ENCODE results near the gene PSKH1.
A peak's percentile ranks its signal among the peaks of the same experiment; 100 is the strongest.

PSKH1 gene

DNA sequence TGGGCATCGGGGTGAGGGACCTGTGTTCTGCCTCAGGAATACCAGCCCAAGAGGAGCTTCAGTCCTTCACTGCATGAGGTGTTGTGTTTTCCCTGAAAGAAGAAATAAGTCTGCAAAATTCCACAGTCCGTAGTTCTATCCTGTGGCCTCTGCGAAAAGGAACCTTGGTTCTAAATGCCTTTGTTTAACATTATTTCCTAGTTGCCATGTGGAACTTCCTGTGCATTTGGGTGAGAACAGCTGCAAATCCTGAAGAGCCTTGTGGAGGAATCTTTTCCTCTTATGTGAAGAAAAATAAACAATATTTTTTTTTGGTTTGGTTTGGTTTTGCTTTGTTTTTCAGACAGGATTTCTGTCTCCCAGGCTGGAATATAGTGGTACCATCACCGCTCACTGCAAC is 9.8 kb downstream of the PSKH1 start:
- H3K79me1 ChIP-seq (replicated peaks; ENCODE audit: low read length, poor library complexity, severe bottlenecking), result peaks cover 34% of the 10 kb centered on the region
- H2BK120ac ChIP-seq (ENCODE audit: low read depth, low read length), result no peak overlapping the region
- no peak overlapping the region for H3K9ac ChIP-seq (ENCODE audit: low read length)
- peak overlapping the region in 1 of 2 experiments; percentile 72 for H3K18ac ChIP-seq (ENCODE audit: low read depth in 1 of 2, low read length in 2 of 2)
- no peak overlapping the region for H2BK12ac ChIP-seq (ENCODE audit: low read length in 2 of 2)
- H3K4me1 ChIP-seq (ENCODE audit: control insufficient read depth, insufficient read depth, low read depth, low read length), result no peaks in the 10 kb centered on the region
- peaks cover 12 to 16% of the 10 kb centered on the region in 2 experiments for H3K36me3 ChIP-seq (ENCODE audit: control insufficient read depth in 1 of 2, insufficient read depth in 2 of 2, low read depth in 1 of 2, low read length in 2 of 2)
- H2AK5ac ChIP-seq (ENCODE audit: low read length, severe bottlenecking), result no peak overlapping the region
- H3K9me3 ChIP-seq (ENCODE audit: control insufficient read depth, low read length), result no peaks in the 10 kb centered on the region
- H3K14ac ChIP-seq (ENCODE audit: low read length in 2 of 2), result no peak overlapping the region
- no peak overlapping the region for H3K27ac ChIP-seq (ENCODE audit: low read length, poor library complexity, severe bottlenecking)
- H3K4me3 ChIP-seq (ENCODE audit: insufficient read depth in 1 of 2, low read depth in 1 of 2, low read length in 2 of 2), result no peak overlapping the region
- H4K91ac ChIP-seq (ENCODE audit: low read length), result no peak overlapping the region
- H2BK5ac ChIP-seq (ENCODE audit: low read depth, low read length, poor library complexity, severe bottlenecking), result no peak overlapping the region
- no peak overlapping the region for H2BK15ac ChIP-seq (ENCODE audit: low read depth, poor library complexity, severe bottlenecking)
- H2AFZ ChIP-seq (ENCODE audit: low read depth, low read length), result no peak overlapping the region
- H3K4me2 ChIP-seq (ENCODE audit: low read length, poor library complexity, severe bottlenecking), result no peak overlapping the region
- no peaks in the 10 kb centered on the region for H3K27me3 ChIP-seq (ENCODE audit: control insufficient read depth in 1 of 2, insufficient read depth in 1 of 2, low read length in 2 of 2)
- H3K4ac ChIP-seq (ENCODE audit: low read depth in 1 of 2, low read length in 2 of 2), result peak overlapping the region in 1 of 2 experiments; percentile 55
- H4K8ac ChIP-seq (ENCODE audit: low read length), result no peak overlapping the region
- DNase-seq, result peak; percentile 40
- H3K23ac ChIP-seq (ENCODE audit: low read length in 2 of 2), result no peak overlapping the region
- 82% methylated on average over 4 of the region's 4 CpGs for WGBS

DNA sequence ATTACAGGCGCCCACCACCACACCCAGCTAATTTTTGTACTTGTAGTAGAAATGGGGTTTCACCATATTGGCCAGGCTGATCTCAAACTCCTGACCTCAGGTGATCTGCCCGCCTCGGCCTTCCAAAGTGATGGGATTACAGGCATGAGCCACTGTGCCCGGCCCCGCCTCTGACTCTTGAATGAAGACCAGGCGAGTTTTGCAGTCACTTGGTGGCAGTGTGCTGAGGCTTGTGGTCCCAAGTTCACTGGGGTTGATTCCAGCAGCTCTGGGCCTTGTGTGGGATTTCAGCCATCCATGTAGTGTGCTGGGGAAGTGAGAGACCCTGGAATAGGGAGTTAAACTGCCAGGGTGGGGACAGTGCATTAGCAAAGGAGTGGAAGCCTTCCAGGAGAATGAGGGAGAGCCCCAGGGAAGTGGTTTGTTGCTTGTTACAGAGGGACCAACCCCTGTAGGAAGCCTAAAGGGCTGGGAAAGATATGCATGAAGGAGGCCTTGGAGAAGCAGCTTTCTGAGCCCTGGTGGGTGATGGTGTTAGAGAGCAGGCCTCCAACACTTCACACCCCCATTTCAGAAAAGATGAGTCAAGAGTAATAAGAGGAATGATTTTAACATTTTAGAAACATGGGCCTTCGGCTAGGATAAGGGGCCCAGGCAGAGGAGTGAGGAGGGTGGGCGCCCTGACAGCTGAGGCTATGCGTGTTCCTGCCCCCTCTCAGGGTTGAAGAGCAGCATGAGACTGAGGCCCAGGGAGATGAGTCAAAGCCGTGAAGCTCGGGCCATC is 14.5 kb downstream of the PSKH1 start:
- Histone ChIP-seq H3K27ac (ENCODE audit: low read length, poor library complexity, severe bottlenecking) (no peak overlapping the region), H3K23ac (ENCODE audit: low read length in 2 of 2) (no peak overlapping the region), H3K4me3 (ENCODE audit: insufficient read depth in 1 of 2, low read depth in 1 of 2, low read length in 2 of 2) (no peak overlapping the region), H4K8ac (ENCODE audit: low read length) (no peak overlapping the region), H3K9ac (ENCODE audit: low read length) (no peak overlapping the region), H3K27me3 (ENCODE audit: control insufficient read depth in 1 of 2, insufficient read depth in 1 of 2, low read length in 2 of 2) (no peaks in the 10 kb centered on the region), H2AK5ac (ENCODE audit: low read length, severe bottlenecking) (no peak overlapping the region), H3K18ac (ENCODE audit: low read depth in 1 of 2, low read length in 2 of 2) (no peak overlapping the region), H3K4me1 (ENCODE audit: control insufficient read depth, insufficient read depth, low read depth, low read length) (peaks cover 9% of the 10 kb centered on the region), H3K14ac (ENCODE audit: low read length in 2 of 2) (no peak overlapping the region), H4K91ac (ENCODE audit: low read length) (no peak overlapping the region), H2BK12ac (ENCODE audit: low read length in 2 of 2) (no peak overlapping the region), H3K36me3 (ENCODE audit: control insufficient read depth in 1 of 2, insufficient read depth in 2 of 2, low read depth in 1 of 2, low read length in 2 of 2) (peaks cover 39 to 48% of the 10 kb centered on the region in 2 experiments), H2BK15ac (ENCODE audit: low read depth, poor library complexity, severe bottlenecking) (no peak overlapping the region), H3K9me3 (ENCODE audit: control insufficient read depth, low read length) (no peaks in the 10 kb centered on the region), H2AFZ (ENCODE audit: low read depth, low read length) (no peak overlapping the region), H2BK120ac (ENCODE audit: low read depth, low read length) (no peak overlapping the region), H2BK5ac (ENCODE audit: low read depth, low read length, poor library complexity, severe bottlenecking) (no peak overlapping the region), H3K4ac (ENCODE audit: low read depth in 1 of 2, low read length in 2 of 2) (no peak overlapping the region), H3K4me2 (ENCODE audit: low read length, poor library complexity, severe bottlenecking) (no peak overlapping the region), H3K79me1 (replicated peaks; ENCODE audit: low read length, poor library complexity, severe bottlenecking) (peaks cover 42% of the 10 kb centered on the region)
- 94% methylated on average over 10 of the region's 11 CpGs for WGBS
- no peak for DNase-seq

DNA sequence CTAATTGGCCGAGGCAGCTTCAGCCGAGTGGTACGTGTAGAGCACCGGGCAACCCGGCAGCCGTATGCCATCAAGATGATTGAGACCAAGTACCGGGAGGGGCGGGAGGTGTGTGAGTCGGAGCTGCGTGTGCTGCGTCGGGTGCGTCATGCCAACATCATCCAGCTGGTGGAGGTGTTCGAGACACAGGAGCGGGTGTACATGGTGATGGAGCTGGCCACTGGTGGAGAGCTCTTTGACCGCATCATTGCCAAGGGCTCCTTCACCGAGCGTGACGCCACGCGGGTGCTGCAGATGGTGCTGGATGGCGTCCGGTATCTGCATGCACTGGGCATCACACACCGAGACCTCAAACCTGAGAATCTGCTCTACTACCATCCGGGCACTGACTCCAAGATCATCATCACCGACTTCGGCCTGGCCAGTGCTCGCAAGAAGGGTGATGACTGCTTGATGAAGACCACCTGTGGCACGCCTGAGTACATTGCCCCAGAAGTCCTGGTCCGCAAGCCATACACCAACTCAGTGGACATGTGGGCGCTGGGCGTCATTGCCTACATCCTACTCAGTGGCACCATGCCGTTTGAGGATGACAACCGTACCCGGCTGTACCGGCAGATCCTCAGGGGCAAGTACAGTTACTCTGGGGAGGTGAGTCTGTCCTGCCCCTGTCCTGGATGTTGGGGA is 16.1 kb downstream of the PSKH1 start:
- Histone ChIP-seq H2BK15ac (ENCODE audit: low read depth, poor library complexity, severe bottlenecking) (no peak overlapping the region), H2AFZ (ENCODE audit: low read depth, low read length) (no peak overlapping the region), H3K27me3 (ENCODE audit: control insufficient read depth in 1 of 2, insufficient read depth in 1 of 2, low read length in 2 of 2) (no peaks in the 10 kb centered on the region), H3K4me1 (ENCODE audit: control insufficient read depth, insufficient read depth, low read depth, low read length) (peaks cover 9% of the 10 kb centered on the region), H2BK12ac (ENCODE audit: low read length in 2 of 2) (no peak overlapping the region), H4K8ac (ENCODE audit: low read length) (no peak overlapping the region), H3K4me3 (ENCODE audit: insufficient read depth in 1 of 2, low read depth in 1 of 2, low read length in 2 of 2) (no peak overlapping the region), H3K79me1 (replicated peaks; ENCODE audit: low read length, poor library complexity, severe bottlenecking) (peaks cover 37% of the 10 kb centered on the region), H2BK120ac (ENCODE audit: low read depth, low read length) (no peak overlapping the region), H3K23ac (ENCODE audit: low read length in 2 of 2) (no peak overlapping the region), H3K14ac (ENCODE audit: low read length in 2 of 2) (no peak overlapping the region), H3K9ac (ENCODE audit: low read length) (no peak overlapping the region), H3K4ac (ENCODE audit: low read depth in 1 of 2, low read length in 2 of 2) (no peak overlapping the region), H3K4me2 (ENCODE audit: low read length, poor library complexity, severe bottlenecking) (no peak overlapping the region), H2BK5ac (ENCODE audit: low read depth, low read length, poor library complexity, severe bottlenecking) (no peak overlapping the region), H4K91ac (ENCODE audit: low read length) (no peak overlapping the region), H2AK5ac (ENCODE audit: low read length, severe bottlenecking) (peak overlapping the region; percentile 33), H3K18ac (ENCODE audit: low read depth in 1 of 2, low read length in 2 of 2) (no peak overlapping the region), H3K9me3 (ENCODE audit: control insufficient read depth, low read length) (no peaks in the 10 kb centered on the region), H3K27ac (ENCODE audit: low read length, poor library complexity, severe bottlenecking) (no peak overlapping the region), H3K36me3 (ENCODE audit: control insufficient read depth in 1 of 2, insufficient read depth in 2 of 2, low read depth in 1 of 2, low read length in 2 of 2) (peaks cover 33 to 37% of the 10 kb centered on the region in 2 experiments)
- DNase-seq, result no peak
- WGBS, result 99% methylated on average over 36 of the region's 36 CpGs

DNA sequence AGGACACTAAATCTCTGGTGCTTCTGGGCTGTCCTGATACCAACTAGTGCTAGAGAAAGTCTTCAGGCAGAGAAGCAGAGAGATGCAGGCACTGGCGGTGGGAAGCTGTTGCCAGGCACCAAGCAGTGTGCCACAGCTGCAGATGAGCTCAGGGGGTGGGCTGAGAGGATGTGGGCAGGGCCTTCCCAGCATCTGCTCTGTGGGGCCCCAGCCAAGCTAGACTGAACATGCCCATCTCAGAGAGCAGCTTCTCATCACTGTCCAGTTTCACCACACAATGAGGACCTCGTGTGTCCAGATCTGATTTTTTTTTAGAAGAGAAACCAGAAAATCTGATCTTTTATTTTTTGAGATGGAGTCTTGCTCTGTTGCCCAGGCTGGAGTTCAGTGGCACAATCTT is 17.1 kb downstream of the PSKH1 start:
- Histone ChIP-seq H3K36me3 (ENCODE audit: control insufficient read depth in 1 of 2, insufficient read depth in 2 of 2, low read depth in 1 of 2, low read length in 2 of 2) (peaks cover 37 to 39% of the 10 kb centered on the region in 2 experiments), H2AK5ac (ENCODE audit: low read length, severe bottlenecking) (no peak overlapping the region), H2AFZ (ENCODE audit: low read depth, low read length) (no peak overlapping the region), H3K9ac (ENCODE audit: low read length) (peak overlapping the region; percentile 10), H2BK5ac (ENCODE audit: low read depth, low read length, poor library complexity, severe bottlenecking) (no peak overlapping the region), H2BK12ac (ENCODE audit: low read length in 2 of 2) (no peak overlapping the region), H3K4ac (ENCODE audit: low read depth in 1 of 2, low read length in 2 of 2) (no peak overlapping the region), H3K4me1 (ENCODE audit: control insufficient read depth, insufficient read depth, low read depth, low read length) (peaks cover 9% of the 10 kb centered on the region), H4K8ac (ENCODE audit: low read length) (no peak overlapping the region), H2BK120ac (ENCODE audit: low read depth, low read length) (no peak overlapping the region), H4K91ac (ENCODE audit: low read length) (no peak overlapping the region), H3K23ac (ENCODE audit: low read length in 2 of 2) (no peak overlapping the region), H3K14ac (ENCODE audit: low read length in 2 of 2) (no peak overlapping the region), H2BK15ac (ENCODE audit: low read depth, poor library complexity, severe bottlenecking) (no peak overlapping the region), H3K4me2 (ENCODE audit: low read length, poor library complexity, severe bottlenecking) (no peak overlapping the region), H3K79me1 (replicated peaks; ENCODE audit: low read length, poor library complexity, severe bottlenecking) (peaks cover 42% of the 10 kb centered on the region), H3K27me3 (ENCODE audit: control insufficient read depth in 1 of 2, insufficient read depth in 1 of 2, low read length in 2 of 2) (no peaks in the 10 kb centered on the region), H3K18ac (ENCODE audit: low read depth in 1 of 2, low read length in 2 of 2) (no peak overlapping the region), H3K9me3 (ENCODE audit: control insufficient read depth, low read length) (no peaks in the 10 kb centered on the region), H3K27ac (ENCODE audit: low read length, poor library complexity, severe bottlenecking) (peak overlapping the region; percentile 49), H3K4me3 (ENCODE audit: insufficient read depth in 1 of 2, low read depth in 1 of 2, low read length in 2 of 2) (no peak overlapping the region)
- WGBS, result 88% methylated on average over 2 of the region's 2 CpGs
- peak; percentile 54 for DNase-seq
